Ovary (tissue), 9 donors: Measurements from ENCODE around the gene MALL. TPM values are rescaled to one million over a fixed set of nuclear protein-coding genes. Genes with fewer than 3 reads are reported as not detected.

Source experiments
- DNase-seq, 5 donors: peaks; one replicate each; pipeline ENCODE4 v3.0.0-alpha.2; 2019 to 2020
- H3K27ac ChIP-seq, 2 donors: fragments of 200-600 bp; one replicate each; pipeline versions ENCODE4 v1.5.1 to v1.8.0; 2019 to 2022
- H3K27me3 ChIP-seq: fragments of 200-600 bp; one replicate; pipeline ENCODE4 v1.8.0; 2022
- H3K36me3 ChIP-seq: fragments of 200-600 bp; sonication (generic); one replicate; pipeline ENCODE4 v1.5.1; 2019
- H3K4me1 ChIP-seq: one replicate; pipeline ENCODE4 v1.8.1; 2013; ENCODE audit warnings: mild to moderate bottlenecking, moderate library complexity; ENCODE audit not compliant: insufficient read depth
- H3K4me3 ChIP-seq: fragments of 200-600 bp; sonication (generic); one replicate; pipeline ENCODE4 v1.5.1; 2017
- H3K9me3 ChIP-seq, 2 donors: fragments of 200-600 bp in 1 of 2; sonication (generic) in 1 of 2; one replicate each; pipeline versions ENCODE4 v1.5.1 to v1.8.1; 2013 to 2019; ENCODE audit warnings: mild to moderate bottlenecking in 1 of 2, moderate library complexity in 1 of 2
- CTCF ChIP-seq, 3 donors: fragments of 450-650 bp in 2 of 3; fragments of 200-600 bp in 1 of 3; IDR thresholded peaks; one replicate each; pipeline versions ENCODE4 v1.5.1 to v1.8.0; 2016 to 2022; ENCODE audit warnings: antibody characterized with exemption in 3 of 3, mild to moderate bottlenecking in 1 of 3
- EP300 ChIP-seq: sonication (generic); formaldehyde crosslinking; IDR thresholded peaks from one replicate; pipeline ENCODE4 v1.6.1; 2017; ENCODE audit warnings: antibody characterized with exemption
- POLR2A ChIP-seq: fragments of 450-650 bp; IDR thresholded peaks from one replicate; pipeline ENCODE4 v1.6.1; 2017; ENCODE audit warnings: antibody characterized with exemption, mild to moderate bottlenecking, moderate library complexity
- WGBS, 3 donors: extraction: QIAGEN DNeasy Blood & Tissue Kit in 1 of 3; methylation state at CpG; one replicate each; pipeline versions ENCODE4 v1.1.5 to v1.1.7; 2013 to 2017; 5-methylcytosine and 5-hydroxymethylcytosine counted together
- intact Hi-C, 4 donors: fragments of 100-400 bp; cut with DNase I; formaldehyde crosslinking; loops; one replicate each; pipeline versions ENCODE4 v1.11.0 to v1.15.1; 2022 to 2023
- polyA plus RNA-seq, 2 donors: library from polyadenylated mRNA; stranded (reverse); fragments of 200-250 nt in 1 of 2; fragments of 350-450 nt in 1 of 2; fragmentation: Illumina TruSeq in 1 of 2; extraction: RNeasy Lipid Tissue Mini Kit (QIAGEN cat#74804) in 1 of 2; gene quantifications; one replicate each; pipeline ENCODE4 v1.2.3, GENCODE V29; 2013 to 2014
- total RNA-seq, 7 donors: library from RNA; depleted of rRNA in 2 of 7; stranded (reverse); fragments of >200 nt in 2 of 7; fragmentation: NEBNext Ultra II Directional in 3 of 7; extraction: Animal tissue kit (Norgen Biotek cat#: 25700) in 3 of 7; gene quantifications; one replicate each; pipeline versions ENCODE4 v1.1.0 to v1.2.4, GENCODE V29; 2016 to 2023
- donor health status: DM: no; HTN: no; CAD: no; lungs with moderate emphysema.
- donor health status: DM: no; HTN: no; CAD: no.
- donor health status: Bipolar disorder and iron deficiency.
- donor health status: DM: yes; HTN: yes; CAD: no.
- donor health status: DM: no; HTN: no; CAD: no.
- donor health status: DM: yes; HTN: yes; CAD: no.

MALL gene
- total and polyA plus RNA-seq, 9 donors: 0.63 to 20.0 (median 2.4) TPM

DNA sequence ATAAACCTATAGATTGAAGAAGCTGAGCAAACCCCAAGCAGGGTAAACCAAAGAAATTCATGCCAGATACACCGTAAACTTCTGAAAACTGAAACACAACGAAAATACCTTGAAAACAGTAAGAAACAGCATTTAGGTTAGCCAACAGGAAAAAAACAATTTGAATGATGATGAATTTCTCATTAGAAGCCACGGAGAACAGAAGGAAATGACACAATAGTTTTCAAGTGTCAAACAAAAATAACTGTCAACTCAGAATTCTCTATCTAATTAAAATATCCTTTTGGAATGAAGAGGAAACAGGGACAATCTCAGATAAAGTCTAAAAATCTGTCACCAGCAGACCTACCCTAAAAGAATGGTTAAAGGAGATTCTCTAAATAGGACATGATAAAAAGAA is 37.3 kb upstream of the MALL start:
- H3K27me3 ChIP-seq: no peaks in the 10 kb centered on the region
- 80 to 83% (median 82%) methylated on average over 3 of the region's 3 CpGs for WGBS, 3 donors
- DNase-seq: no peak
- no peak overlapping the region for H3K4me3 ChIP-seq
- H3K4me1 ChIP-seq: no peaks in the 10 kb centered on the region
- intact Hi-C loops: no loop called here
- TF ChIP-seq CTCF (IDR thresholded peaks at IDR 0.05) (no peak), POLR2A (no peak), EP300 (no peak)
- H3K27ac ChIP-seq: no peak overlapping the region
- no peaks in the 10 kb centered on the region for H3K36me3 ChIP-seq
- peaks cover 0 to 3% of the 10 kb centered on the region in 2 donors for H3K9me3 ChIP-seq

- TF ChIP-seq POLR2A (no peak), CTCF (IDR thresholded peaks at IDR 0.05) (no peak), EP300 (no peak)
- H3K4me3 ChIP-seq: no peak overlapping the region
- peaks cover 0 to 3% of the 10 kb centered on the region in 2 donors for H3K9me3 ChIP-seq
- 47 to 52% (median 50%) methylated on average over 6 of the region's 6 CpGs for WGBS, 3 donors
- no peaks in the 10 kb centered on the region for H3K36me3 ChIP-seq
- no peak overlapping the region for H3K27ac ChIP-seq
- H3K27me3 ChIP-seq: no peaks in the 10 kb centered on the region
- DNase-seq: no peak
- H3K4me1 ChIP-seq: no peaks in the 10 kb centered on the region
- intact Hi-C loops: no loop called here
These were observed 34.0 kb upstream of the MALL start for GRCh38 chr2:110149330-110150220.

DNA sequence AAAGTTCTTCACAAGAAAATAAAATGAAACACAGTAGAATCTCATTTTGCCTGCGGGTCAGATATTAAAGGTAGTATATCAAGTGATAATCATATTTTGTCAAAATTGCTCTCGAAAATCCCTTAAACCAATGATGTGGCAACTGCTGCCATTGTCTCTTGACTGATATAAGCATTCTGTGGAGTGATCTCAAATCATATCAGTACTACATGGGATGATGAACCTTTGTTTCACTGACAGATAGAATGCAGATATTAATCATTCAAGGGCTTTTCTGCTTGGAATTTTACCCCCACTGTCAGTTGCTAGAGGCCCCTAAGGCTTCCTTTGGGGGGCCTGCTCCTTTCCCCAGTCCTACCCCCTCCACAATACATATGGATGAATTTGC is 31.3 kb upstream of the MALL start:
- WGBS, 3 donors: 93 to 97% (median 97%) methylated on average over 2 of the region's 2 CpGs
- no peak for TF ChIP-seq EP300
- TF ChIP-seq POLR2A: no peak
- no peak for TF ChIP-seq CTCF (IDR thresholded peaks at IDR 0.05)
- H3K4me1 ChIP-seq: no peaks in the 10 kb centered on the region
- H3K27ac ChIP-seq: no peak overlapping the region
- no peaks in the 10 kb centered on the region for H3K36me3 ChIP-seq
- DNase-seq: no peak
- H3K4me3 ChIP-seq: no peak overlapping the region
- no peaks in the 10 kb centered on the region for H3K9me3 ChIP-seq
- H3K27me3 ChIP-seq: no peaks in the 10 kb centered on the region
- intact Hi-C loops: no loop called here

DNA sequence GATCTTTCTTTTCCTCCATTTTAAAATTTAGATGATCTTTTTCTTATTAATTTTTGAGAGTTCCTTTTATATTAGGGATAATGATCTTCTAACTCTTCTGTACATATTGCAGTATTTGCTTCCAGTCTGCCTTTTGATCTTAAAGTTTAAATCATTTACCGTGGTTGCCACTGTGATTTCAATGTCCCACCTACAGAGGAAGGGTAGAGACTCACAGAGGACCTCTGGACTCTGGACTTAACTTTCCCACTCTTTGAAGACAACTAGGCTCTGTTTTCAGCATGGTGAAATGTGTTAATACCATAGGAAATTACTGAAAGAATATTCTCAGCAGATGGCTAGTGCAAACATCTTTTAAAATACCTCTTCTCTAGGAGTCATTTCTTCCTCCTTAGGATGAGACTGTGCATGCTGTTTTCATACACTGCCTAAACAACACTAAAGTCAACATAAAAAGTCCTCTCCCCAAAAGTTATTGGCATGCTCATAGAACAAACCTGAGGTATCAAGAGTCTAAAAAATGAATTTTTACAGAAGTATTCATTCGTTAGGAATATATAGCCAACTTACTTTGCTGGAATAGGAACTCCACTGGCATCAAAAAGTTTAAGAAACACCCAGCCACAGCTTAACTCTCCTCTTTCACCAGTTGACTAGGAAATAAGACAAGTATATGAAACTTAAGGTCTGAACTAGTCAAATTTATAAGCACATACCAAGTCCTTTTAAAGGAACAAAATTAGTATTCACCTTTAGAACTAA is 30.7 kb upstream of the MALL start:
- TF ChIP-seq EP300 (no peak), CTCF (IDR thresholded peaks at IDR 0.05) (no peak), POLR2A (no peak)
- no peaks in the 10 kb centered on the region for H3K36me3 ChIP-seq
- DNase-seq: no peak
- intact Hi-C loops: no loop called here
- H3K4me3 ChIP-seq: no peak overlapping the region
- no peaks in the 10 kb centered on the region for H3K4me1 ChIP-seq
- WGBS, 3 donors: 92 to 94% (median 94%) methylated on average over 2 of the region's 2 CpGs
- no peaks in the 10 kb centered on the region for H3K9me3 ChIP-seq
- H3K27me3 ChIP-seq: no peaks in the 10 kb centered on the region
- H3K27ac ChIP-seq: no peak overlapping the region
